ENCODE measurements around the gene PLCH1. TPM values are rescaled to one million over a fixed set of nuclear protein-coding genes. Genes with fewer than 3 reads are reported as not detected.

Gene PLCH1
- total and polyA plus RNA-seq, 2 experiments from 2014 or later, result 8.1 to 25.3 TPM

GRCh38 chr3:155702745-155703591, 41.9 kb downstream of the PLCH1 start:
- Histone ChIP-seq H3K79me2 (replicated peaks; ENCODE audit: insufficient read depth) (peaks cover 13% of the 10 kb centered on the region; the same call in 1 of the 2 replicates), H3K9me2 (ENCODE audit: insufficient read depth) (no peaks in the 10 kb centered on the region), H3K4me3 (no peak overlapping the region), H3K4me2 (no peak overlapping the region), H4K20me1 (replicated peaks; ENCODE audit: insufficient read depth) (no peaks in the 10 kb centered on the region), H3K36me3 (ENCODE audit: insufficient read depth) (no peaks in the 10 kb centered on the region), H2AFZ (no peak overlapping the region), H3K27me3 (ENCODE audit: insufficient read depth) (no peaks in the 10 kb centered on the region), H3K4me1 (ENCODE audit: insufficient read depth) (peaks cover 32% of the 10 kb centered on the region), H3K27ac (ENCODE audit: low read depth) (peak overlapping the region; percentile 70), H3F3A (replicated peaks; ENCODE audit: low read depth) (no peaks in the 10 kb centered on the region)
- Mint-ChIP-seq H3K27ac (no peak overlapping the region; the same call in 1 of the 2 replicates), H3K4me1 (peaks cover 45% of the 10 kb centered on the region), H3K4me3 (no peak overlapping the region), H3K36me3 (ENCODE audit: low read depth) (no peaks in the 10 kb centered on the region), H3K9me3 (no peaks in the 10 kb centered on the region), H3K27me3 (ENCODE audit: insufficient read depth, low read depth, poor library complexity) (no peaks in the 10 kb centered on the region)
- ATAC-seq (no peak), DNase-seq (ENCODE audit: low spot score) (no peak)
- TF ChIP-seq, protein P1, sequence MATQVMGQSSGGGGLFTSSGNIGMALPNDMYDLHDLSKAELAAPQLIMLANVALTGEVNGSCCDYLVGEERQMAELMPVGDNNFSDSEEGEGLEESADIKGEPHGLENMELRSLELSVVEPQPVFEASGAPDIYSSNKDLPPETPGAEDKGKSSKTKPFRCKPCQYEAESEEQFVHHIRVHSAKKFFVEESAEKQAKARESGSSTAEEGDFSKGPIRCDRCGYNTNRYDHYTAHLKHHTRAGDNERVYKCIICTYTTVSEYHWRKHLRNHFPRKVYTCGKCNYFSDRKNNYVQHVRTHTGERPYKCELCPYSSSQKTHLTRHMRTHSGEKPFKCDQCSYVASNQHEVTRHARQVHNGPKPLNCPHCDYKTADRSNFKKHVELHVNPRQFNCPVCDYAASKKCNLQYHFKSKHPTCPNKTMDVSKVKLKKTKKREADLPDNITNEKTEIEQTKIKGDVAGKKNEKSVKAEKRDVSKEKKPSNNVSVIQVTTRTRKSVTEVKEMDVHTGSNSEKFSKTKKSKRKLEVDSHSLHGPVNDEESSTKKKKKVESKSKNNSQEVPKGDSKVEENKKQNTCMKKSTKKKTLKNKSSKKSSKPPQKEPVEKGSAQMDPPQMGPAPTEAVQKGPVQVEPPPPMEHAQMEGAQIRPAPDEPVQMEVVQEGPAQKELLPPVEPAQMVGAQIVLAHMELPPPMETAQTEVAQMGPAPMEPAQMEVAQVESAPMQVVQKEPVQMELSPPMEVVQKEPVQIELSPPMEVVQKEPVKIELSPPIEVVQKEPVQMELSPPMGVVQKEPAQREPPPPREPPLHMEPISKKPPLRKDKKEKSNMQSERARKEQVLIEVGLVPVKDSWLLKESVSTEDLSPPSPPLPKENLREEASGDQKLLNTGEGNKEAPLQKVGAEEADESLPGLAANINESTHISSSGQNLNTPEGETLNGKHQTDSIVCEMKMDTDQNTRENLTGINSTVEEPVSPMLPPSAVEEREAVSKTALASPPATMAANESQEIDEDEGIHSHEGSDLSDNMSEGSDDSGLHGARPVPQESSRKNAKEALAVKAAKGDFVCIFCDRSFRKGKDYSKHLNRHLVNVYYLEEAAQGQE (IDR thresholded peaks at IDR 0.05; ENCODE audit: unreplicated experiment), result no peak
- TF ChIP-seq, protein P2, sequence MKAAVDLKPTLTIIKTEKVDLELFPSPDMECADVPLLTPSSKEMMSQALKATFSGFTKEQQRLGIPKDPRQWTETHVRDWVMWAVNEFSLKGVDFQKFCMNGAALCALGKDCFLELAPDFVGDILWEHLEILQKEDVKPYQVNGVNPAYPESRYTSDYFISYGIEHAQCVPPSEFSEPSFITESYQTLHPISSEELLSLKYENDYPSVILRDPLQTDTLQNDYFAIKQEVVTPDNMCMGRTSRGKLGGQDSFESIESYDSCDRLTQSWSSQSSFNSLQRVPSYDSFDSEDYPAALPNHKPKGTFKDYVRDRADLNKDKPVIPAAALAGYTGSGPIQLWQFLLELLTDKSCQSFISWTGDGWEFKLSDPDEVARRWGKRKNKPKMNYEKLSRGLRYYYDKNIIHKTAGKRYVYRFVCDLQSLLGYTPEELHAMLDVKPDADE (IDR thresholded peaks at IDR 0.05), result no peak
- TF ChIP-seq NANOG (IDR thresholded peaks at IDR 0.05; ENCODE audit: borderline replicate concordance) (no peak), STAT1 (IDR thresholded peaks at IDR 0.05; ENCODE audit: unreplicated experiment) (no peak)

DNA sequence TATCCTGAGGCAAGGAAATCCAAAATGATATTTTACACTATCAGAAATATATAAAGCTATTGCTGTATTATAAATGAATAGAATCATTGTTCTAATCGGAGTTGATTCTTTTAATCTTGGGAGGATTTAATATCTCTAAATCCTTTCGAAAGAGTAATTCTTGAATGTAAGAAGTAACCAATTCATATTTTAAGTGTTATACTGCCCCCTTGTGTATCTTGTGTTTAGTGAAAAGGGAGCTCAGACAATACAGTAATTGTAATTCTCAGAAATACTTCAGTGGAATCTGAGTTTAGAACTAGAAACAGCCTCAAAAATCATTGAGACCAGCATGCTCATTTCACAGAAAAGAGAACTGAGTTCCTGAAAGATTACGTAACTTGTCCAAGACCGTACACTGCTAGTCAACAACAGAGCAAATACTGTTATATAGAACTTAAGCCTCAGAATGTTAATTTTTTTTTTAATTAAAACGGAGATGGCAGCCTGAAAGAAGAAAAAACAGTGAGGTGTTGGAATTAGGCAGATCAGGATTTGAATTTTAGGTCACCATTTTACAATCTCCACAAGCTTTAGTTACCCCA, 42.9 kb downstream of the PLCH1 start:
- Histone ChIP-seq H3K9me2 (ENCODE audit: insufficient read depth) (no peaks in the 10 kb centered on the region), H4K20me1 (replicated peaks; ENCODE audit: insufficient read depth) (no peaks in the 10 kb centered on the region), H2AFZ (no peak overlapping the region), H3K4me1 (ENCODE audit: insufficient read depth) (peaks cover 32% of the 10 kb centered on the region), H3K36me3 (ENCODE audit: insufficient read depth) (no peaks in the 10 kb centered on the region), H3K27me3 (ENCODE audit: insufficient read depth) (no peaks in the 10 kb centered on the region), H3F3A (replicated peaks; ENCODE audit: low read depth) (no peaks in the 10 kb centered on the region), H3K4me3 (no peak overlapping the region), H3K79me2 (replicated peaks; ENCODE audit: insufficient read depth) (peaks cover 12% of the 10 kb centered on the region; the same call in 1 of the 2 replicates), H3K27ac (ENCODE audit: low read depth) (no peak overlapping the region), H3K4me2 (no peak overlapping the region)
- no peaks in the 10 kb centered on the region for H3K36me3 Mint-ChIP-seq (ENCODE audit: low read depth)
- peak; percentile 90 for DNase-seq (ENCODE audit: low spot score)
- peaks cover 45% of the 10 kb centered on the region for H3K4me1 Mint-ChIP-seq
- H3K27ac Mint-ChIP-seq, result peak overlapping the region; percentile 66; the same call in 1 of the 2 replicates
- H3K27me3 Mint-ChIP-seq (ENCODE audit: insufficient read depth, low read depth, poor library complexity), result peaks cover 4% of the 10 kb centered on the region
- peak; percentile 66 for ATAC-seq
- H3K4me3 Mint-ChIP-seq, result no peak overlapping the region
- no peaks in the 10 kb centered on the region; the same call in 2 of the 3 replicates for H3K9me3 Mint-ChIP-seq
- TF ChIP-seq, protein P1 (IDR thresholded peaks at IDR 0.05; ENCODE audit: unreplicated experiment), result no peak
- TF ChIP-seq, protein P3, sequence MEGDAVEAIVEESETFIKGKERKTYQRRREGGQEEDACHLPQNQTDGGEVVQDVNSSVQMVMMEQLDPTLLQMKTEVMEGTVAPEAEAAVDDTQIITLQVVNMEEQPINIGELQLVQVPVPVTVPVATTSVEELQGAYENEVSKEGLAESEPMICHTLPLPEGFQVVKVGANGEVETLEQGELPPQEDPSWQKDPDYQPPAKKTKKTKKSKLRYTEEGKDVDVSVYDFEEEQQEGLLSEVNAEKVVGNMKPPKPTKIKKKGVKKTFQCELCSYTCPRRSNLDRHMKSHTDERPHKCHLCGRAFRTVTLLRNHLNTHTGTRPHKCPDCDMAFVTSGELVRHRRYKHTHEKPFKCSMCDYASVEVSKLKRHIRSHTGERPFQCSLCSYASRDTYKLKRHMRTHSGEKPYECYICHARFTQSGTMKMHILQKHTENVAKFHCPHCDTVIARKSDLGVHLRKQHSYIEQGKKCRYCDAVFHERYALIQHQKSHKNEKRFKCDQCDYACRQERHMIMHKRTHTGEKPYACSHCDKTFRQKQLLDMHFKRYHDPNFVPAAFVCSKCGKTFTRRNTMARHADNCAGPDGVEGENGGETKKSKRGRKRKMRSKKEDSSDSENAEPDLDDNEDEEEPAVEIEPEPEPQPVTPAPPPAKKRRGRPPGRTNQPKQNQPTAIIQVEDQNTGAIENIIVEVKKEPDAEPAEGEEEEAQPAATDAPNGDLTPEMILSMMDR (conservative IDR thresholded peaks at IDR 0.05; ENCODE audit: low read depth in 2 of 2), result peak in 1 of 2 experiments; percentile 96; a peak in 3 of 4 replicates
